Mucosa of rectum (tissue), 2 donors: ENCODE measurements around the gene CNBD2.
"Not testable (repeated sequence)": the region's sequence is repeated elsewhere in the genome, so short reads cannot be mapped to it uniquely, and the experiment has no call there.

Experiments used
- H3K27ac ChIP-seq, 2 donors: one replicate each; pipeline ENCODE4 v1.7.0; 2013; ENCODE audit warnings: inconsistent platforms in 2 of 2, low read depth in 2 of 2, low read length in 2 of 2
- H3K27me3 ChIP-seq, 2 donors: one replicate each; pipeline ENCODE4 v1.7.0; 2013; ENCODE audit warnings: low read length in 2 of 2; ENCODE audit not compliant: control insufficient read depth in 2 of 2, insufficient read depth in 2 of 2
- H3K36me3 ChIP-seq, 2 donors: one replicate each; pipeline ENCODE4 v1.7.0; 2013; ENCODE audit warnings: low read length in 2 of 2; ENCODE audit not compliant: control insufficient read depth in 2 of 2, insufficient read depth in 2 of 2
- H3K4me1 ChIP-seq, 2 donors: one replicate each; pipeline ENCODE4 v1.7.0; 2013; ENCODE audit warnings: low read length in 2 of 2, mild to moderate bottlenecking in 1 of 2; ENCODE audit not compliant: control insufficient read depth in 2 of 2, insufficient read depth in 2 of 2
- H3K4me3 ChIP-seq, 2 donors: one replicate each; pipeline ENCODE4 v1.7.0; 2013; ENCODE audit warnings: low read length in 2 of 2
- H3K9ac ChIP-seq, 2 donors: one replicate each; pipeline ENCODE4 v1.7.0; 2013; ENCODE audit warnings: low read length in 2 of 2, low read depth in 1 of 2, mild to moderate bottlenecking in 1 of 2
- H3K9me3 ChIP-seq, 2 donors: one replicate each; pipeline ENCODE4 v1.7.0; 2013; ENCODE audit warnings: low read length in 2 of 2; ENCODE audit not compliant: control insufficient read depth in 2 of 2
- donor health status: healthy.
- donor health status: Normal muscosa, but diverticular disease.

Gene CNBD2

GRCh38 chr20:36068526-36068925 lies 100.1 kb downstream of the CNBD2 start:
- H3K36me3 ChIP-seq, H3K9me3 ChIP-seq, H3K9ac ChIP-seq, H3K4me3 ChIP-seq, H3K27me3 ChIP-seq, H3K27ac ChIP-seq: not testable (repeated sequence)
- peaks cover 2 to 17% of the 10 kb centered on the region in 2 donors for H3K4me1 ChIP-seq

- Histone ChIP-seq H3K4me3 (no peak overlapping the region), H3K36me3 (no peaks in the 10 kb centered on the region), H3K9ac (no peak overlapping the region), H3K27ac (no peak overlapping the region), H3K9me3 (no peaks in the 10 kb centered on the region), H3K4me1 (peaks cover 0 to 4% of the 10 kb centered on the region in 2 donors), H3K27me3 (no peaks in the 10 kb centered on the region)
These were observed 102.1 kb downstream of the CNBD2 start for GRCh38 chr20:36070451-36070850.

- H3K9ac ChIP-seq = no peak overlapping the region
- H3K27ac ChIP-seq = no peak overlapping the region
- H3K36me3 ChIP-seq = no peaks in the 10 kb centered on the region
- no peaks in the 10 kb centered on the region for H3K4me1 ChIP-seq
- H3K9me3 ChIP-seq = no peaks in the 10 kb centered on the region
- H3K27me3 ChIP-seq = no peaks in the 10 kb centered on the region
- no peak overlapping the region for H3K4me3 ChIP-seq
These were observed 103.5 kb downstream of the CNBD2 start for GRCh38 chr20:36071848-36072247.

GRCh38 chr20:36074983-36075382 lies 106.6 kb downstream of the CNBD2 start:
- Histone ChIP-seq H3K9ac (no peak overlapping the region), H3K9me3 (no peaks in the 10 kb centered on the region), H3K36me3 (no peaks in the 10 kb centered on the region), H3K27ac (no peak overlapping the region), H3K4me1 (no peaks in the 10 kb centered on the region), H3K4me3 (no peak overlapping the region), H3K27me3 (no peaks in the 10 kb centered on the region)

- not testable (repeated sequence) for H3K4me1 ChIP-seq, H3K9me3 ChIP-seq, H3K9ac ChIP-seq, H3K36me3 ChIP-seq, H3K27ac ChIP-seq, H3K27me3 ChIP-seq, H3K4me3 ChIP-seq
These were observed 109.4 kb downstream of the CNBD2 start for GRCh38 chr20:36077762-36078161.

- H3K9ac ChIP-seq = no peak overlapping the region
- H3K4me3 ChIP-seq = no peak overlapping the region
- H3K9me3 ChIP-seq = no peaks in the 10 kb centered on the region
- H3K27me3 ChIP-seq = no peaks in the 10 kb centered on the region
- H3K27ac ChIP-seq = no peak overlapping the region
- H3K4me1 ChIP-seq = peaks cover 5 to 11% of the 10 kb centered on the region in 2 donors
- H3K36me3 ChIP-seq = no peaks in the 10 kb centered on the region
These were observed 111.1 kb downstream of the CNBD2 start for GRCh38 chr20:36079486-36079885.

GRCh38 chr20:36079984-36080383 lies 111.6 kb downstream of the CNBD2 start:
- not testable (repeated sequence) for H3K9me3 ChIP-seq

More at GRCh38 chr20:36079984-36080383, 111.6 kb downstream of the CNBD2 start:
- H3K27ac ChIP-seq, H3K36me3 ChIP-seq, H3K4me3 ChIP-seq, H3K9ac ChIP-seq, H3K27me3 ChIP-seq: not testable (repeated sequence)
- peaks cover 6 to 11% of the 10 kb centered on the region in 2 donors for H3K4me1 ChIP-seq
